Subcutaneous adipose tissue (tissue), 4 donors: ENCODE data around the gene HAGH. TPM values are rescaled to one million over a fixed set of nuclear protein-coding genes. Genes with fewer than 3 reads are reported as not detected.

Source experiments
- total RNA-seq, 4 donors: library from RNA; depleted of rRNA; stranded (reverse); fragments of >200 nt; gene quantifications; one replicate each; pipeline ENCODE4 v1.1.0, GENCODE V29; 2016
- TF ChIP-seq, protein P1 (sequence below): fragments of 450-650 bp; IDR thresholded peaks from one replicate; pipeline ENCODE4 v1.5.1; 2016; ENCODE audit warnings: low read depth, mild to moderate bottlenecking, control low read depth, antibody characterized with exemption, moderate library complexity

Gene HAGH
- total RNA-seq, 4 donors from 2014 or later: 50.4 to 121 (median 108) TPM

DNA sequence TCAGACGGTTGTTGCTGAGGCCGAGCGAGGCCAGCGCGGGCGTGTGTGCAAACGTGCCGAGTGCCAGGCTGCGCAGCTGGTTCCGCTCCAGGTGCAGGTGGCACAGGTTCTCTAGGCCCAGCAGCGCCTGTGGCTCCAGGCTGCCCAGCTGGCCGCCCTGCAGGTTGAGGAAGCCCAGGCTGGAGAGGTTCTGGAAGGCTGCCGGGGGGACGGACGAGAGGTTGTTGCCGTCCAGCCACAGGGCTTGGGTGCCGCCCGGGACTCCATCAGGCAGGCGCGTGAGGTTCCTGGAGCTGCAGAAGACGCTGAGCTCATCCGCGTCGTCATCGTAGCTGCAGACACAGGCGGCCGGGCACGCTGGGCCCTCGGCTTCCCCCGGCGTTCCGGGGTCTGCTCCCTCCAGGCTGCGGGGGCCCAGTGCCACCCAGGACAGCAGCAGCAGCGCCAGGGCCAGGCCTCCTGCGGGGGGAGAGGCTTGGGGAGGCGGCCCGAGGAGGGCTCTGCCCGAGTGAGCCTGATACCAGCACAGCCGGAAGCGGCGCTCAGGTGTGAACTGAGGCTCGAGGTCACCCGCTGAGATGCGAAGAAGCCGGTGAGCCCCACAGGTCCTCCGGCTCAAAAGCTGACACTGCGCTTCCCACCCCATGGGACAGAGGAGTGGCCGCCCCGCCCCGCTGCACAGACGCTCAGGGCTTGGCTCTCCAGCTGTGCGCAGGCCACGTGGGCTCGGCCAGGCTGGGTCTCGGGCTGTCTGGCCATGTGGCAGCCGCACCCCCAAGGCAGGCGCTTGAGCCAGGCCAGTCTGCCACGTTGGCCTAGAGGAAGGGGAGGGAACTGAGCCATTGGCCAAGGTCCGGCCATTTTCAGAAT lies 34.4 kb downstream of the HAGH start:
- TF ChIP-seq, protein P1, sequence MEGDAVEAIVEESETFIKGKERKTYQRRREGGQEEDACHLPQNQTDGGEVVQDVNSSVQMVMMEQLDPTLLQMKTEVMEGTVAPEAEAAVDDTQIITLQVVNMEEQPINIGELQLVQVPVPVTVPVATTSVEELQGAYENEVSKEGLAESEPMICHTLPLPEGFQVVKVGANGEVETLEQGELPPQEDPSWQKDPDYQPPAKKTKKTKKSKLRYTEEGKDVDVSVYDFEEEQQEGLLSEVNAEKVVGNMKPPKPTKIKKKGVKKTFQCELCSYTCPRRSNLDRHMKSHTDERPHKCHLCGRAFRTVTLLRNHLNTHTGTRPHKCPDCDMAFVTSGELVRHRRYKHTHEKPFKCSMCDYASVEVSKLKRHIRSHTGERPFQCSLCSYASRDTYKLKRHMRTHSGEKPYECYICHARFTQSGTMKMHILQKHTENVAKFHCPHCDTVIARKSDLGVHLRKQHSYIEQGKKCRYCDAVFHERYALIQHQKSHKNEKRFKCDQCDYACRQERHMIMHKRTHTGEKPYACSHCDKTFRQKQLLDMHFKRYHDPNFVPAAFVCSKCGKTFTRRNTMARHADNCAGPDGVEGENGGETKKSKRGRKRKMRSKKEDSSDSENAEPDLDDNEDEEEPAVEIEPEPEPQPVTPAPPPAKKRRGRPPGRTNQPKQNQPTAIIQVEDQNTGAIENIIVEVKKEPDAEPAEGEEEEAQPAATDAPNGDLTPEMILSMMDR: no peak

DNA sequence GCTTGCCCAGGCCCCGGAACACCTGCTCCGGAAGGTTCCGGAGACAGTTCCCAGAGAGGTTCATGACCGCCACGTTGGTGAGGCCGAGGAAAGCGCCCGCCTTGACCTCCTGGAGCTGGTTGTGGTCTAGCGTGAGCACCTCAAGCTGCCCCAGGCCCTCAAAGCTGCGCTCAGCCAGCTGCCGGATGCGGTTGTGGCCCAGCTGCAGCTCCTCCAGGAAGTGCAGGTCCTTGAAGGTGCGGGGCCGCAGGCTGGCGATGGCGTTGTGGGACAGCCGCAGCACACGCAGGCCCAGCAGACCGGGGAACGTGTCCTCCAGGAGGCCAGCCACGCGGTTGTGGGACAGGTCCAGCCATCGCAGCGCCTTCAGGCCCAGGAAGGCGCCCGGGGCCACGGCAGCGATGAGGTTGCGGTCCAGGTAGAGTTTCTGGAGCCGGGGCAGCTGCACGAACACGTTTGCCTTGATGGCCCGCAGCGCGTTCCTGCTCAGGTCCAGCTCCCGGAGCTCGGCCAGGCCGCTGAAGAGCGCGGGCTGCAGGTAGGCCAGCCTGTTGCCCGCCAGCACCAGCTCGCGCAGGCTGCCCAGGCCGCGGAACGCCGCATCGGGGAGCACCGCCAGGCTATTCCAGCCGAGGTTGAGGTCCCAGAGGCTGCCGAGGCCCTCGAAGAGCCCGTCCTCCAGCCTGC lies 35.2 kb downstream of the HAGH start:
- TF ChIP-seq, protein P1: no peak

DNA sequence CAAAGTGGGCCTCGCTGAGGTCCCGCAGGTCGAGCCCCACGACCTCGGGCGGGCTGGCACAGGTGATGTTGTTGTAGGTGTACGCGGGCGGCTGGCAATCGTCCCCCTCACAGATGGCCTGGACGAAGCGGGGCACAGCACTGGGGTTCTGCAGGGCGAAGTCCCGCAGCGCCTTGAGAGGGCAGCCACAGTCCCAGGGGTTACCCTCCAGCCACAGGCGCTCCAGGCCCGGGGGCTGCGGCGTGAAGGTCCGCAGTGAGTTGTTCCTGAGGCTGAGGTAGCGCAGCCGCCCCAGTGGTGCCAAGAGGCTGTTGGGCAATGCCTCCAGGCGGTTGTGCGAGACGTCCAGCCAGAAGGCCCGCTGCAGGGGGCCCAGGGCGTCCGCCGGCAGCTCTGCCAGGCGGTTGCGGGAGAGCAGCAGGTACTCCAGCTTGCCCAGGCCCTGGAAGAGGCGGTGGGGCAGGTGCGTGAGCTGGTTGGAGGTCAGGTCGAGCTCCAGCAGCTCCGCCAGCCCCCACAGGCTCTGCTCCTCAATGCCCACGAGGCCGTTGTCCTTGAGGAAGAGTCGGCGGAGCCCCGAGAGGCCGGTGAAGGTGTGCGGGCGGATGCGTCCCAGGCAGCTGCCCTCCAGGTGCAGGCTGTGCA lies 35.9 kb downstream of the HAGH start:
- TF ChIP-seq, protein P1: no peak

DNA sequence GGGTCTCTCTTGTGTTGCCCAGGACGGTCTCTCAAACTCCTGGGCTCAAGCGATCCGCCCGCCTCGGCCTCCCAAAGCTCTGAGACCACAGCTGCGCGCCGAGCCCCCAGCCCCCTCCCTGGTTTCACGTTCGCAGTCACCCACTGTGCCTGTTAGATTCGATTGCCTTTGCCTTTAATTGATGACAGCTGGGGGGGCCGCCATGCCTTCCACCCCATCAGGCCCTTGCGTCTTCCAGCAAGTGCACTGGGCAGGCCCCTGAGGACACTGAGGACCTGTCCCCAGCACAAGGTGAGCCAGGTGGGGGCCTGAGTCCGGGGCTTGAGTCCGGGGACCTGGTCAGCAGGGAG lies 36.4 kb downstream of the HAGH start:
- TF ChIP-seq, protein P1: no peak

DNA sequence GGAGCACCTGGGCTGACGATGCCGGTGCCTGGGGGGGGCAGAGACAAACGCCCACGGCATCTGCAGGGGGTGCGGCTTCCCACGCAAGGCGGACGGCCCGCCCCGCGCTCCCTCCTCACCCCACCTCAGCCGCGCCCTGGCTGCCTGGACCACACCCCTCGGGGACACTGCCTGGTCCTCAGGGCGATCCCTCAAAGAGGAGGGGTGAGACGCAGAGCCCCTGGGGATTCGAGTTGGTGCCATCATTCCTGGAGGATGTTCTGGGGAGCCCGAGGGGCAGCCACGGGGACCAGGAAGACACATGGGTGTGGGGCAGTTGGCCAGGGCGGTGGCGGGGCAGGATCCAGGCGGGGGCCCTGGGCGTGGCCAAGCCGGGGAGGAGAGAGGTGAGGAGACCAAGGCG lies 37.0 kb downstream of the HAGH start:
- TF ChIP-seq, protein P1: no peak

DNA sequence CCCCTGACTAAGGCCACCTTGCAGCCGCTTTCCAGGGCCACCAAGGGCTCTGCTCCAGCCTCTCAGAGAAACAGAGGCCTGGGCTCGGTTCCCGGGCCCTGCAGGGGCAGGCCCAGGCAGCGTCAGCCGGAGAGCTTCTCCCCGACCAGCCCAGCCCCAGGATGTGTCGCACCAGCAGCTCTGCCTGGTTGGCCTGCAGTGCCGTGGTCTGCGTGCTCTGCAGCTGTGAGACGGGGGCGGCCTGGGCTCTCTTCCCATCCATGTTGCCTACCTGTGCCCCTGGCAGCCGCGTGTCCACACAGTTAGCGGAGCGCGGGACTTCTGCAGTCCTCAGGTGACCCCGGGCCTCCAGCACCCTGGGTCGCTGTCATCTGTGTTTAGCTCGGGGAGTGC lies 37.9 kb downstream of the HAGH start:
- TF ChIP-seq, protein P1: no peak
